ENCODE measurements around the gene CACNB2.
A peak's percentile ranks its signal among the peaks of the same experiment; 100 is the strongest.

Gene CACNB2

DNA sequence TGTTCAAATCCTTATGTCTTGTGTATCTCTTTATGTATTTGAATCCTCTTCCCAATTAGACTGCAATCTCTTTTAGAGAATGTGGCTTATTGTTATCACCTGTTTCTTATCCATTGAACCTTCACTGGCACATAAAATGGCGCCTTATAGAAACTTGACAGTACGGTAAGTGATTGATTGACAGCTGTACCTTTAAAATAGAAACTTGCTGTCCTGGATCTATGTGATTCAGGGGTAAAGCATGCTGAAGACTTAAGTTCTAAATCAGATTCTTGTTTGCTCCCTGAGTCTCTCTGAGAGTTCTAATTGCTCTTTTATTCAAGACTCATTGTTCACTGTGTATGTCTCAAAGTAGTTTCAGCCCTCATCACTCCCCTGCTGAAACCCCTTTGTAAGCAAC is 91.3 kb downstream of the CACNB2 start:
- FAIRE-seq: no peak

DNA sequence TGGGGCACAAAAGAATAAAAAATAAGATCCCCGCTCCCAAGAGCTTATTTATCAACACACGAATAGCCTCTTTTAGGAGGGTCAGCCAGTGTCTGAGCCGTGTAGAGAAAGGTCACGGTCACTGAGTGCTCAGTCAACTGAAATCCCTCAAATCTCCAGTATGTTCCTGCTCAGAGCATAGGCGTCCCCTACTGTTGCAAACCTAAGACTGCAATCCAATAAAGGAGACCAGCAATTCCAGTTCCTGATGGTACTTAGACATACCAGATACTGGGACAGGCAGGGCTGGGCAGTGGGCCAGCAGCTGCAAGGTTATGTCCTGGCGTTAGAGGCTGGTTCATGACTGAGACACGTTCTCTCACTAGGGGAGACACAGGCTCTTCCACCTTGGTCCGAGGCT is 93.6 kb downstream of the CACNB2 start:
- no peak for FAIRE-seq

DNA sequence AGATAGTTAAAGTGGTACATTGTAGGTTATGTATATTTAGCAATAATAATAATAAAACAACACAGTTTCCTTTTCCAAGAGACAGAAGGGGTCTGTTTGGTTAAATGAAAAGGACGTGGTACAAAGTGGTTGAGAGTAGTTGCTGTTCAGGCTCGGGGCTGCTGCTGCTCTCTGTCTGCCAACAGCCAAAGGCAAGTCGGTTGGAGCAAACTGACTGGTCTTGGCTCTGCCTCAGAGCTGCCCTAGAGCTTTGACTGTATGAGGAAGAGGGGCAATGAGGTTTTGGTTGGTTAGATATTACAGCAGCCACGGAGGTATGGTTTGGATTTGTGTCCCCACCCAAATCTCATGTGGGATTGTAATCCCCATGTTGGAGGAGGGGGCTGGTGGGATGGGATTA is 95.3 kb downstream of the CACNB2 start:
- FAIRE-seq: no peak

DNA sequence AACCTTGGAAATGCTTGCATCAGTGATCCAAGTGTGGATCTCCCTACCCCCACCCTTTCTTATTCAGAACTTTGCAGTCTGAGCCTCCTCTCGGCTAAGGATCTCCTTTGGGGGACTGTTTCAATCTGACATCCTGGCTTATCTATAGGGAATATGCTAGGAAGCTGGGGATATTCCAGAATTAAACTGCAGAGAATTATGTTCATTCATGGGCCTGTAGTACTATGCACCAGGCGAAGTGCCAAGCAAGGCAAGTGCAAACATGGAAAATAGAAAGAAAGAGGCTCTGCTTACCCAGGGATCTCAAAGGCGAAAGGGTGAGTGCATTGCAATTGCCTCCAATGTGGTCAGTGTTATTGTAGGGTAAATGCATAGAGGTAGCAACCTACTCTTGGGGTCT is 96.5 kb downstream of the CACNB2 start:
- no peak for FAIRE-seq

DNA sequence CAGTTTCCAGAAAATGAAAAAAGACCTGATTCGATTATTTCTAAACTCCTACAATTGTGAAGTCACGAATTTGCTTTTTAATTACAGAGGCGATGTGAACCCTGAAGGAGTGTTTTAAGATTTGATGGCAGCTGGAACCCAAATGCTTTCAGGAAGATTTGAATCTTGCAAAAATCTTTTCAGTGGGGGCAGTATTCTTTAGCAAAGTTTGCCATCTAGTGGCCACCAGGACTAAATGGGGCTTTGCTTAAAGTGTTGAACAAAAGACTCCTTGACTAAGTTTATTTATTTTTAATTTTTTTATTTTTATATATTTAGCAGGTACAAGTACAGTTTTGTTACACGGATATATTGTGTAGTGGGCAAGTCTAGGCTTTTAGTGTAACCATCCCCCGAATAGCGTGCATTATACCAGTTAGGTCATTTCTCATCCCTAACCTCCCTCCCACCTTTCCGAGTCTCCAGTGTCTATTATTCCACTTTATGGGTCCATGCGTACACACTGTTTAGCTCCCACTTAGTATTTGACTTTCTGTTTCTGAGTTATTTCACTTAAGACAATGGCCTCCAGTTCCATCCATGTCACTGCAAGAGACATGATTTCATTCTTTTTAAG is 98.8 kb downstream of the CACNB2 start:
- FAIRE-seq: peak; percentile 43

DNA sequence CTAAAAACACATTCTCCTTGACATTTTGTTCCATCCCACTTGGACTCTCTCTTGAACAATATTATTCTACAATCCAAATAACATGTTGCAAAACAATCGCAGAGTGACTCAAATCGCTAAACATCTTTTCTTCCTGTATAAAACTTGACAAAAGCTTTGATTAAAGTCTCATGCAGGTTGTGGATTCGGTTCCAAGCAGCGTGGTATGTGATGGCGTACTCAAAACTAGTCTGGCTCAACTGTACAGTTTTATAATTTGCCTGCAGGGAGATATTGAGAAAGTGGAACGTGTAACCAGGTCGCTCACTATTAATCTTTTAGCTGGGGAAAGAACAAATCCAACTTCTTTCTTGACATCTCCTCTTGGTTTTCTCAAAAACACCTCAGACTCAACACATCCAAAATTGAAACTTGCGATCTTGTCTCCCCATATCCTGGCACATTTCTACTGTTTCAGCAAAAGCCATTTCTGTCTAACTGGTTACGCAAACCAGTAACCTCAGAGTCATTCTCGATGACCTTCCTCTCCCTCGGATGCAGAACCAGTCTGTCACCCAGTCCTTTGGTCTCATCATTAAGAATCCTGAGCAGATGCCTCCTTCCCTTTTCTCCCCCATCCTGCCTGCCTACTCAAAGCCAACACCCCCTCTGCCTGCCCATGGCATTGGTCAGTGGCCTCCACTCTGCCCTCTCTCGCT is 100.1 kb downstream of the CACNB2 start:
- no peak for FAIRE-seq

DNA sequence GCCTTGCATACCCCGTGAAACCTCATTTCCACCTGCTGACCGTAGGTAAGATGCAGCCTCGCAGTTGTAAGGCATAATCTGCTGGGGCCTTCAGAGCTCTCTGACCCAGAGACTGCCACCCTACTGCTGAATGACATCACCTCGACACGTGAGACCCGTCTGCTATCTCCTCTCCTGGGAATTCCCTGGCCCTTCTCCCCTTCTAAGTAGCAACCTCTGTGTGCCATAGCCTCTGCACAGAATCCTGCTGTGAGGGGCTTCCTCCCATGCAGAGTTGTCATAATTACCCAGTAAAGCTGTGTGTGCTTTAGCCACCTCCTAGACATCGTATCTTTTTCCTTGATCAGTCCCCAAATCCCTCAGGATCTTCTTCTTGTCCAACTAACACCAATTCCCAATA is 106.7 kb downstream of the CACNB2 start:
- FAIRE-seq: no peak

DNA sequence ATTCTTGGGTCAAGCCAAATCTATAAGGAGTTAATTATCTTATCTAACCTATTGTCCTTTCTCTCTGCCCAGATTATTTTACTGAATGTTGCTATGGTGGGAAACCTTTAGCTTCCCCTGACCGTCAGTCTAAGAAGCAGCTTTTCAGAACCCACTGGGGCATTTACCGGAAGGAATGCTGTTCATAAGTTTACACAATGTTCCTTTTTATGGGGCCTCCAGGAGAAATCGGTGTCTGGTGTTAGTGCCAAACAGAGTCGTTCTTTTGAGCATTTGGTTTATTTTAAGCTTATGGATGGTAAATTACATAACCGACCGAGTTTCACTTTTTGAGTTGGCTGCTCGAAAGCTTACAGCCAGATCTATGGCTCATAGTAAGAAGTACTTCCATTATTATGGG is 111.9 kb downstream of the CACNB2 start:
- FAIRE-seq: no peak

DNA sequence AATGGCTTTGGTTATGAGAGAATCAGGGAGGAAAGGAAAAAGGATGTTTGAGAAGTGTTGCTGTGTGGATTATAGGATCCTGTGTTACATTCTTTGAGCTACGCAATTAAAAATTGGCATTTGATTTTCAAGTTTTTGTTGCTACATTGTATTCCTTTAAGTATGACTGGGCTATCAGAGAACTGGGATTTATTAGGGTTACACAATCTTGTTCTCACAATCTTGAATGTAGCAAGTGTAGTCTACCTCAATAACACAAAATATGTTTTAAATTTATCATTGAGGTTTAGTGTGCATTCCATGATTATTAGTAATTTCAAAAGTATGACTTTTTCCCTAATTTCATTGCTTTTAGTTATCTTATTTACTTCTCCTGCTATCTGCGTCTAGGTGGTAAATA is 113.9 kb downstream of the CACNB2 start:
- no peak for FAIRE-seq

DNA sequence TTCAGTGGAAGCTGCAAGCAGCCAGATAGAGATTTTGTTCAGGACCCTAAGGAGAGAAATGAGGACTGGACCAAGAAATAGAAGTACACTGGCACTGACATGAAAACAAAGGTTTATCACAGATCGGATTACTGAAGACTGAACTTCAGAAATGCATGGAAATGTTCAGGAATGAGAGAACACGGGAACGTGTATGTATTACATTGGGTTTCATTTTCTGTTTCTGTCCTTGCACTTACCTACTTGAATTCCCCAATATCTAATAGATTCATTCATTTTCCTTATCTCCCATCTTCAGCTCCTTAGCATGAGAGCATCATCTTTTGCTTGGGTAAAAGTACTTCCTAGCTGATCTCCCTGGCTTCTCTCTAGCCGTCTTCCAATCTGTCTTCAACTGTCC is 114.5 kb downstream of the CACNB2 start:
- FAIRE-seq: no peak

DNA sequence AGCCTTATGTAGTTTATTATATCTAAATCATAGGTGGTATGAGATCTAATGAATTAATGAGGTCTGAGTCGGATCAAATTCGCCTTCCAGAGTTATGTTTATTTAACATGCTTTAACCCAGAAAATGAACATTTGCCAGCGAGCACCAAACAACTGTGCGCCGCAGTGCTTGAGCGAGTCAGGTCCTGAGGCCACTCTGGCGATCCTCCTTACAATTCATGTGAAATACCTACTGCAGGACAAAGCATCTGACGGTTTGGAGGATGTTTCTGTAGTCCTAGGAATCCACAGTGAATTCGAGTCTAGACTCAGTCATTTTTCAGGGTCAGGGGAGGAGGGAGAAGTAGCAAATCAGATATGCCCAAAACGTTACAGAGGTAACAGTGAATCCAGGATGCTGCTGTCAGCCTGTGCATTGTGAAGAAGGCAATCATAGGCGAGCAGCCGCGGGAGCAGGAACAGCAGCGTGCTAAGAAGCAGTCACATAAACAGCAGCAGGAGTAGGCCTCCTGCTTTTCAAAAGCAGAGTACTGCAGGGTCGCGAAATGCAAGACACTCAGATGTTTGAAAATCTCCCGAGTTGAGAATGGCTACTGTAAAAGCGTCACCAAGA is 120.2 kb downstream of the CACNB2 start:
- no peak for FAIRE-seq

DNA sequence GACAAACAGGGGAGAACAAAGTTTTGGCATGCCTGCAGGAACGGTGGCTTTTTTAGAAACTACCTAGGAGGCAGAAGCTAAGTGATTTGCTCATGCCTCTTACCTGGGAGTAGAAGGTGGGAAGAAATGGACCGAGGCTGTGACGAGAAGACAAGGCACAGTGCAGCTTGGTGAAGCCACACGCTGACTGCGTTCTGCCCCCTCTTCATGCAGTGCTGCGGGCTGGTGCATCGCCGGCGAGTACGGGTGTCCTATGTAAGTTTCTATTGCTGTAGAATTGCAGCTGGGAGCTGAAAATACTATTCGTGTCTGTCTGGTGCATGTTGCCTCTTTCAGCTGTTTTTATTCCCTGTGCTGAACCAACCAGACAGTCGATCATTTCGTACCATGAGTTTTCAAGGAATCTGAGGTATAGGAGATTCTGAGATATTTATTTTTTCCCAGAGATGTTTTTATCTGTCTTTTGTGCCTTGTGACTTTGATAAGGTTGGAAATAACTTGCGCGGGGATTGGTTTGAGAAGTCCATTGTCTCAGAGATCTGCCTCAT is 120.9 kb downstream of the CACNB2 start:
- no peak for FAIRE-seq

DNA sequence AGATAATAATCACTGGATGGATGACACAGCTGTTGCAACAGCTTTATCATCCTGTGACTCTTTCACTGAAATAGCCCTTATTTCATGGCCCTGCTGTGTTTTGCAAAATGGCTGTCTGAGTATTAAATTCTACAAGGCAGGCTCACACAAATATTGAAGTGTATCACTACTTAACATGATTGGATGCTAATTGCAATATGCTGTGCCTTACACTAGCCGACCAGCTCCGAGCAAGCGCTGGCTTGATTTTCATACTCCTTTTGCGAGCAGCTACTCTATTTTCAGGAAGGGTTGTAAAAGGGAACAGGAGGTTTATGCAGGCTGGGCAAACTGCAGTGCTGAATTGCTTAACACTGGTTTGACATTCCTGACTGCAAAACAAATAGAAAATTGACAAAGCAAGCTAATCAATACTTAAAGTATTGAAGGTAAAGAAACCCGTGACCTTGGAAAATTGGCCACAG is 121.6 kb downstream of the CACNB2 start:
- no peak for FAIRE-seq

DNA sequence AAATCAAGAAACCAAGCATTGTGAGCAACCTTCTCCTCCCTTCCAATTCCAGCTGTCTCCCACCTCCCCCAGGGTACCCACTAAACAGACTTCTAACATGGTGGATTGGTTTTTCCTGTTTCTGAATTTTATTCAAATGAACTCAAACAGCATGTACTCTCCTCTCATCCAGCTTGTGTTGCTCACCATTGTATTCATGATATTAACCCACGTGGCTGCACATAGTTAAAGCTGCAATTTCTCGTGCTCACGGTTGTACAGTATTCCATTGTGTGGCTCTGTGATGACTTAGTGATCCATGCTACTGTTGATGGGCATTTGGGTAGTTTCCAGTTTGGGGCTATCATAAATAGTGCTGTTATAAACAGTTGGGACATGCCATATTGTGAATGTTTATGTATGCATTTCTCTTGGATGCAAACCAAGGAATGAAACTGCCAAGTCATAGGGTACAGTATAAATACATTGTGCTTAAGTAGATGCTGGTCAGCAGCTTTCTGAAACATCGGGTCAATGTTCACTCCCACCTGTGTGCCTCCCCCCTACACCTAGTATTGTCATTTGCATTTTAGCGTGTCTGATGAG is 124.3 kb downstream of the CACNB2 start:
- FAIRE-seq: no peak

DNA sequence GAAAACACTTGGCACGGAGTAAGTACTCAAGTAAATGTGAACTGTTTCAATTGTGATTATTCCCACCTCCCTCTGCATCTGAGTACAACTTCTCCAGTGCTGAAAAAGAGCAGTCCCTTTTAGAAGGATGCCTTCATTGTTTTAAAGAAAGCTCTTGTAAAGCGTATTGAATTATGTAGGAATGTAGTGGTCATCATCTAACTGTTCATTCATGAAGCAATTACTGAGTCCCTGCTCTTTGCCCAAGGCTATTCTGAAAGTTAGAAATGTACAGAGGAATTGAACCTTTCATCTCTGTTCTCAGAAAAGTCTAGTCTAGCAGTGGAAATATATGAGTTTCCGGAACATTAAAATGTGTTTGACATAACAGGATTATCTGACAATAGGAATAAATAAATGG is 127.8 kb downstream of the CACNB2 start:
- no peak for FAIRE-seq

DNA sequence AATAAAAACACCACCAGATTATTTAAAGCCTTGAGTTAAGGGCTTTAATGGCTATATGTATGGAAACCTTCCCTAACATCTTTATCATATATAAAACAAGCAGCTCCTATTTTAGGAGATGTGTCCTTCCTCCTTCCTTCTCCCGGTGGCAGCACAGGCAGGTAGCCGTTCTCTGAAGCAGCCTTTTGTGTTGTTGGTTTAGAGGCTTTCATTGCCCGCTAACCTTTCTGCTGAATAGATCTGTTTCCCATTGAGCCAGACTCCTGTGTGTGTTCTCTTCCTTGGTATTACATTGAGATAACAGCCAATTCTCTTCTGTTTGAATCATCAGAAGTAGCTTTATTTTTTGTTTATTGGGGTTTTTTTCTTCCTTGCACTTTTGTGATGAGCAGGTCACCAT is 131.3 kb downstream of the CACNB2 start:
- FAIRE-seq: no peak

DNA sequence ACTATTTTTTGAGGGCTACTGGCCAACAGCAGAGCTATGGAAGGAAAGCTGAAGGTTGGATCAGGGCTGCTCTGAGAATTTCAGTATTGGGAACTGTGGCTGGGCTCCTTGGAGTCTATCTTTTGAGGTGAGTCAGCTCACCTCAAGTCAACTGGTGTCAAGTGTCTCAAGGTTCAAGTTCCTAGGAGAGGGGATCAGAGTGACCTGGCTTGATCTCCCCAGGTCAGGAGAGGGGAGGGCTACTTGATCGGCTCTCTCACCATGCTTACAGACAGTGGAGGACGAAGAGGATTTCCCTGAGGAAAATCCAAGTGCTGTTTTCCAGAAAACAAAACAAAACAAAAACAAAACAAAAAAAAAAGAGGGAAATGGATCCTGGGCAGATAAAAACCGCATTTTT is 132.8 kb downstream of the CACNB2 start:
- FAIRE-seq: no peak

DNA sequence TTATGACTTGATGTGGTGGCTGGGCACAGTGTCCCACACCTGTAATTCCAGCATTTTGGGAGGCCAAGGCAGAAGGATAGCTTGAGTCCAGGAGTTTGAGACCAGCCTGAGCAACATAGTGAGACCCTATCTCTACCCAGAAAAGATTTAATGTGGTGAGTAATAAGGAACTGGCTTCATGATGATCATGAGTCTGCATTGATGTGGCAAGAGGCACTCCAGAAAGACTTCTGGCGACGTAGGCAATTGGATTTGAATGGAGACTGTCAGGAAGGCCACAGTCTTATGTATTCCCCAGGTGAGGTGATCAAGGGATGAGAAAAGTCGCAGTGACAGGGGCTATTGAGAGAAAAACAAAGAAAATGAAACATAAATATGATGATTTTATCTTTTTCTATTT is 138.0 kb downstream of the CACNB2 start:
- no peak for FAIRE-seq

DNA sequence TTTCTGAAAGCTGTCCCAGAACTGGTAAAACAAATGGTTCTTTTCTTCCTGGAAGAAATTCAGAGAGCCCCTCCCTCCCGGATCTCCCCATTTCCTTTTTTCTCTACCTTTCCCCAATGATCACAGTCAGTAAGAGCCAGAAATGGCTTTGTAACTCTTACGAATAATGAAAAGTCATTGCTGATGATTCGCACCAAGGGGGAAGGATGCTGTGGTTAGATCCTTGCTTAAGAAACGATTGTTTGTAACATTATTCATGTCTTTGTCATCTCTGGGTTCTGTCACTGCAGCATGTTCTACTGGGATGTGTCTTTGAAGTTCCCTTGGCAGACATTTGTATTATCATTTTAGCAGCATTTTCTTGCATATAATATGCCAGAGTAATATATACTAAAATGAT is 138.9 kb downstream of the CACNB2 start:
- no peak for FAIRE-seq

DNA sequence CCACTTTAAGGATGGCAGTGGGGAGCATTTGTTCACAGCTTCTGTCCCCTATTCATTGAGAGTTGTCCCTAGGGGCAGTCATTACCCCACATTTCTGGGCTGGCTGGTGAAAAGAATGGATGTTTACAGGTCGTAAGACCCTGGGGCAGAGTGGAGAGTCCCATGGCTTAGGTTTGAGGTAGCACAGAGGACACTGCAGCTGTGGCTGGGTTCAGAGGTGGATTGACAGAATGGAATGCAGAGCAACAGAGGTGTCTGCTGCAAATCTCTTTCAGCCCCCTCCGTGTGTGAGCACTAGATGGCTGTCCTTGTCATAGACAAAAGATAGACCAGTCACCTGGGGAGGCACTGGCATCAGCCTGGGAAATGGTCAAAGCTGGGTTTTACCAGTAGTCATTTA is 141.9 kb downstream of the CACNB2 start:
- FAIRE-seq: no peak

DNA sequence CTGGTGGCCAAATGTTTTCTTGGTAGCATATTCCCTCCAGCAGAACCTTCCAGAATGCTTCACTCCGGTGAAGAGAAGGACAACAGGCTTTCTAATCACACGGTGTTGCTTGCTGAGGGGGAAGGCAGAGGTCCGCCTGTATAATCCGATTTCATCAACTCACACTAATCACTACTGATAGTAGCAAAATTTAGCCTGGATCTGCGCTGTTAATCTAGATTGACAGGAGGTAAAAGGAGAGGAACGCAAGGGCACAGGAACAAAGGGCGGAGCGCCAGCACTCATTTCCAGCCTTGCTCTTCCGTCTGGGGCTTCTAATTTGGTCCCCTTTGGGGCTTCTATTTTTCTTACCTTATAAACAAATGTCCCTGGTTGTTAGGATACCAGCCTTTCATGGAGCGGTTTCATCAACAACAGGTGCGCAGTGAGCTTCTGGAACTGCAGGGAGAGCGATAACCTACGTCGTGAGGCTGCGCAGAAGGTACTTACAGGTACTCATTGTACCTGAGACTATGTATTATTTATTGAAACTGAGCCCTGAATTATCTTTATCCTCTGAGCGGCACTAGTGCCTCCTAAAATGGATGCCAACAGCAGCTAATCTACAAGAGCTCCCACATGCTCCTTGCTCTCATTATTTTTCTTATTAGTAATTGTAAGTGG is 150.6 kb downstream of the CACNB2 start:
- peak; percentile 88 for FAIRE-seq

DNA sequence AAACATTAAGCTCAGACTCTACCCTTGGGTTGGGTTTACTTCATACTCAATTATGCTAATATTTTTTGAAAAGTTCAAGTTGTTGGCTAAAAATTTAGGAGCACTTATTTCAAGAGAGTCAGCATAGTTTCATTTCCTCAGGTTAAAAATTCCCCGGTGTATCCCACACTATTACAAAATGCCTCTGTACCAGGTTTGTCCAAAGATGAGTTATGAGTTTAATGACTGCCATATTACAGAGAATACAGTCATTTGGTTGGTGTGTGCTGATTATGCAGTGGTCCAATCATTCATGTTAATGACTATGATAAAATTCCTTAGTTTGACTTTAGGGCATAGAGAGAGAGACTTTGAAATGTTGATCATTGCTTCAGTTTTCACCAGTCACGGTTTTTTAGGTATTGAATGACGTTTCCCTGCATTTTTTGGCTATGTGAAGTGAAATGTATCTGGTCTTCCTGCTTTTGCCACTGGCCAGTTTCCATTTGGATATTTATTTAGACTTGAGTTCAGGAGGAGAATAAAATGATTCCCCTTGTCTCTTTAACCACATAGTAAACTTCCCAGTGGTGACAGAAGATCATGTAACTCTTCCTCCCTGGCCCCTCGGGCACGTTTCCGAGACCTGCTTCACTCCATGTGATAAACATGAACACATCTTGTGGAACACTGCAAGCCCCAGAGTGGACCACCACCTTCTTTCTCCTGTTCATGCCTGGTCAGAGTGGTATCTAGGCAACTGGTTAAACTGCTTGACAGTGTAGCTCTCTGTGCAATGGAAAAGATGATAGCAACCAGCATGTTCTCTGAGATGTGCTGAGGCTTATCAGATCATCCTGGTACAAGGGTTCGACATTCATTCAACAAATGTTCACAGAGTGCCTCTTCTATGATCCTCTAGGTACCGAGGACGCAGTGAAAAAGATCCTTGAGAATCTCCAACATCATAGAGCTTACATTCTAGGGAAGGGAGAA is 153.6 kb downstream of the CACNB2 start:
- no peak for FAIRE-seq

Data from islet of Langerhans (tissue), 1 donor.